Aorta (tissue), 5 donors: Measurements from ENCODE around the gene SULT4A1. TPM values are rescaled to one million over a fixed set of nuclear protein-coding genes. Genes with fewer than 3 reads are reported as not detected.

ENCODE experiments used
- ATAC-seq: fragments of 200-7000 bp; cut with Tn5 transposase; one replicate; pipeline ENCODE4 v1.9.1; 2022; ENCODE audit warnings: moderate library complexity; ENCODE audit not compliant: low FRiP score
- DNase-seq, 2 donors: peaks; one replicate each; pipeline ENCODE4 v3.0.0-alpha.2; 2020
- H3K27ac ChIP-seq, 2 donors: one replicate each; pipeline ENCODE4 v1.5.1; 2013; ENCODE audit warnings: low read length in 2 of 2, mild to moderate bottlenecking in 2 of 2, moderate library complexity in 2 of 2, control low read depth in 1 of 2, inconsistent platforms in 1 of 2, low read depth in 1 of 2
- H3K27me3 ChIP-seq, 2 donors: one replicate each; pipeline ENCODE4 v1.6.1; 2013; ENCODE audit warnings: control low read depth in 1 of 2, low read length in 1 of 2, mild to moderate bottlenecking in 1 of 2, moderate library complexity in 1 of 2; ENCODE audit not compliant: insufficient read depth in 2 of 2, control insufficient read depth in 1 of 2
- H3K36me3 ChIP-seq, 2 donors: one replicate each; pipeline ENCODE4 v1.6.1; 2013; ENCODE audit warnings: control low read depth in 1 of 2, low read length in 1 of 2, mild to moderate bottlenecking in 1 of 2; ENCODE audit not compliant: insufficient read depth in 2 of 2, control insufficient read depth in 1 of 2
- H3K4me1 ChIP-seq, 2 donors: one replicate each; pipeline ENCODE4 v1.6.1; 2013; ENCODE audit warnings: low read length in 2 of 2, control low read depth in 1 of 2, mild to moderate bottlenecking in 1 of 2, moderate library complexity in 1 of 2; ENCODE audit not compliant: insufficient read depth in 2 of 2, control insufficient read depth in 1 of 2
- H3K4me3 ChIP-seq, 2 donors: one replicate each; pipeline ENCODE4 v1.5.1; 2013; ENCODE audit warnings: low read length in 2 of 2, control low read depth in 1 of 2, mild to moderate bottlenecking in 1 of 2
- H3K9me3 ChIP-seq: one replicate; pipeline ENCODE4 v1.6.1; 2013; ENCODE audit warnings: mild to moderate bottlenecking, low read length; ENCODE audit not compliant: control insufficient read depth
- WGBS, 2 donors: extraction: QIAGEN DNeasy Blood & Tissue Kit; methylation state at CpG; one replicate each; pipeline ENCODE4 v1.1.7; 2013; 5-methylcytosine and 5-hydroxymethylcytosine counted together
- intact Hi-C, 2 donors: fragments of 100-400 bp; cut with DNase I; formaldehyde crosslinking; loops; one replicate each; pipeline versions ENCODE4 v1.14.2 to v1.15.0; 2022
- polyA plus RNA-seq, 2 donors: library from polyadenylated mRNA; stranded (reverse); fragments of 200-250 nt; gene quantifications; one replicate each; pipeline ENCODE4 v1.2.3, GENCODE V29; 2013
- total RNA-seq, 2 donors: library from RNA; stranded (reverse); fragmentation: NEBNext Ultra II Directional; extraction: Animal tissue kit (Norgen Biotek cat#: 25700); gene quantifications; one replicate each; pipeline ENCODE4 v1.2.1, GENCODE V29; 2021
- donor health status: healthy with polysubstance abuse.
- donor health status: Bipolar disorder and iron deficiency.
- donor health status: DM: no; HTN: no; CAD: no.
- donor health status: DM: no; HTN: no; CAD: no.
- donor health status: DM: yes; HTN: yes; CAD: no.

The SULT4A1 gene
- total and polyA plus RNA-seq, 4 donors = 2.6 TPM; not detected in 3

DNA sequence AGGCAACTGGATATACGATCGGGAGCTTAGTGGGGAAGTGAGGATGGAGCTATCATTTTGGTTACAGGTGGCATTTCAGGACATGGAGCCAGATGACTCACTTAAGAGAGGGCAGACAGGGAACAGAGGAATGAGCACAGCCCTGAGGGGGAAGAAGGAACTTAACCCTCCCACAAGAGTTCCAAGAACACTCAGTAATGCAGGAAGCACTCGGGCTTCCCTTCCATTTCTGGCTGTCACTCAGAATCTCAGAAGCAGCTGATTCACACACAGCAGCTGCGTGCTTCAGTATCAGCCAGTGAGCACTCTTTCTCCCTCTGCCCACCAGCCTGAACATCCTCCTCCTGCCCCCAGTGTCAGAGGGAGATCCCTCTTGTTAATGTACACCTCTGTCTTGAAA, 85.0 kb downstream of the SULT4A1 start:
- Histone ChIP-seq H3K4me3 (no peak overlapping the region), H3K4me1 (no peaks in the 10 kb centered on the region), H3K27ac (no peak overlapping the region), H3K36me3 (no peaks in the 10 kb centered on the region), H3K27me3 (no peaks in the 10 kb centered on the region), H3K9me3 (no peaks in the 10 kb centered on the region)
- DNase-seq (no peak), ATAC-seq (no peak)
- WGBS, 2 donors = 52 to 53% methylated on average over 4 of the region's 4 CpGs
- intact Hi-C loops = no loop called here

GRCh38 chr22:43776081-43776670, 86.1 kb downstream of the SULT4A1 start:
- 66 to 69% methylated on average over 9 of the region's 9 CpGs for WGBS, 2 donors
- H3K27me3 ChIP-seq = no peaks in the 10 kb centered on the region
- H3K4me1 ChIP-seq = no peaks in the 10 kb centered on the region
- no peaks in the 10 kb centered on the region for H3K9me3 ChIP-seq
- intact Hi-C loops = no loop called here
- H3K4me3 ChIP-seq = no peak overlapping the region
- no peak for ATAC-seq
- no peaks in the 10 kb centered on the region for H3K36me3 ChIP-seq
- DNase-seq = no peak
- H3K27ac ChIP-seq = no peak overlapping the region

Other genes starting within 250 kb of the SULT4A1 start
- gene EFCAB6, start 50.2 kb downstream of the SULT4A1 start, total RNA-seq = 1 to 10 TPM; 1.5 to 2.6 TPM
- 1 to 10 TPM in 1 of 2 donors, under 1 TPM in 1; 0.88 to 2.1 TPM for gene EFCAB6, start 50.2 kb downstream of the SULT4A1 start, polyA plus RNA-seq
- gene PNPLA5, start 29.5 kb upstream of the SULT4A1 start, total RNA-seq = not detected
- under 1 TPM in 1 of 2 donors, not detected in 1; 0.50 TPM for gene PNPLA5, start 29.5 kb upstream of the SULT4A1 start, polyA plus RNA-seq
- 1 to 10 TPM in 1 of 2 donors, not detected in 1; 1.3 TPM for gene PNPLA3, start 61.3 kb upstream of the SULT4A1 start, total RNA-seq
- gene PNPLA3, start 61.3 kb upstream of the SULT4A1 start, polyA plus RNA-seq = not detected
- gene SAMM50, start 92.9 kb upstream of the SULT4A1 start, total RNA-seq = 10 to 100 TPM; 20.9 to 29.5 TPM
- gene SAMM50, start 92.9 kb upstream of the SULT4A1 start, polyA plus RNA-seq = 10 to 100 TPM; 29.2 to 29.7 TPM
- gene PARVB, start 161.8 kb upstream of the SULT4A1 start, total RNA-seq = 10 to 100 TPM; 28.3 to 34.6 TPM
- 10 to 100 TPM in 1 of 2 donors, 1 to 10 TPM in 1; 7.9 to 12.1 TPM for gene PARVB, start 161.8 kb upstream of the SULT4A1 start, polyA plus RNA-seq